A673 (cell line): ENCODE data around the gene MRPS35. TPM values are rescaled to one million over a fixed set of nuclear protein-coding genes. Genes with fewer than 3 reads are reported as not detected.
A peak's percentile ranks its signal among the peaks of the same experiment; 100 is the strongest.

Experiments used
- BruUV-seq: library from RNA; stranded (reverse); fragments of 400-500 nt; replicated peaks from 2 replicates; lab custom pipeline; 2021; lab: Mats Ljungman, UMichigan
- CTCF ChIA-PET: fragments of 300-600 bp; sonication (Branson Sonifier 250); formaldehyde crosslinking; loops from one replicate; lab custom pipeline; 2022; ENCODE audit warnings: antibody characterized with exemption; lab: Charles Lee
- POLR2A ChIA-PET: fragments of 300-600 bp; sonication (Branson Sonifier 250); formaldehyde crosslinking; loops from one replicate; lab custom pipeline; 2022; ENCODE audit warnings: antibody characterized with exemption; ENCODE audit not compliant: low non-redundant PET; lab: Charles Lee
- DNase-seq: peaks from one replicate; pipeline ENCODE4 v3.0.0-alpha.2; 2015; ENCODE audit warnings: low spot score
- H3K27ac ChIP-seq: fragments of 200-600 bp; sonication (generic); 2 replicates; pipeline ENCODE4 v1.5.1; 2016; ENCODE audit warnings: mixed run types, low read depth, mild to moderate bottlenecking, mixed read lengths, antibody characterized with exemption, low read length; ENCODE audit not compliant: poor library complexity, severe bottlenecking
- H3K27me3 ChIP-seq: fragments of 200-600 bp; sonication (generic); replicated peaks from 2 replicates; pipeline ENCODE4 v1.6.1; 2017; ENCODE audit warnings: mixed run types, low read depth, mild to moderate bottlenecking, mixed read lengths, antibody characterized with exemption, low read length; ENCODE audit not compliant: insufficient read depth, poor library complexity
- H3K36me3 ChIP-seq: fragments of 200-600 bp; sonication (generic); 2 replicates; pipeline ENCODE4 v1.6.1; 2016; ENCODE audit warnings: mixed run types, mild to moderate bottlenecking, mixed read lengths, antibody characterized with exemption, low read length; ENCODE audit not compliant: insufficient read depth, poor library complexity, severe bottlenecking
- H3K4me1 ChIP-seq: fragments of 200-600 bp; sonication (generic); 2 replicates; pipeline ENCODE4 v1.6.1; 2017; ENCODE audit warnings: mixed run types, mild to moderate bottlenecking, mixed read lengths, antibody characterized with exemption, low read length; ENCODE audit not compliant: insufficient read depth, poor library complexity, severe bottlenecking
- H3K4me3 ChIP-seq: fragments of 200-600 bp; sonication (generic); 2 replicates; pipeline ENCODE4 v1.5.1; 2016; ENCODE audit warnings: low read depth, mixed run types, mild to moderate bottlenecking, mixed read lengths, low read length; ENCODE audit not compliant: poor library complexity, severe bottlenecking
- H3K9me3 ChIP-seq: fragments of 200-600 bp; sonication (generic); 2 replicates; pipeline ENCODE4 v1.6.1; 2016; ENCODE audit warnings: mixed run types, low read depth, mild to moderate bottlenecking, mixed read lengths, antibody characterized with exemption, low read length; ENCODE audit not compliant: poor library complexity, severe bottlenecking
- EZH2 ChIP-seq: fragments of 200-600 bp; sonication (generic); IDR thresholded peaks from 2 replicates; pipeline ENCODE4 v1.6.1; 2017; ENCODE audit warnings: borderline replicate concordance, low read depth, mild to moderate bottlenecking, mixed read lengths, antibody characterized with exemption, low read length; ENCODE audit not compliant: poor library complexity, severe bottlenecking
- intact Hi-C: fragments of 100-400 bp; cut with micrococcal nuclease; formaldehyde crosslinking; loops from one replicate; pipeline ENCODE4 v1.10.0; 2022; ENCODE audit not compliant: unreplicated experiment
- total RNA-seq: library from RNA; stranded (reverse); gene quantifications from 2 replicates; pipeline ENCODE4 v1.2.3, GENCODE V29; 2021
- TF ChIP-seq, protein P1 (sequence below): fragments of 300-800, 200-600 bp; sonication (generic); conservative IDR thresholded peaks from 2 replicates; pipeline ENCODE4 v1.5.1; 2017; ENCODE audit warnings: low read depth, mild to moderate bottlenecking, antibody characterized with exemption, low read length, moderate library complexity, mixed read lengths

Gene MRPS35
- total RNA-seq, 1 experiment from 2014 or later: 65.9 TPM

DNA sequence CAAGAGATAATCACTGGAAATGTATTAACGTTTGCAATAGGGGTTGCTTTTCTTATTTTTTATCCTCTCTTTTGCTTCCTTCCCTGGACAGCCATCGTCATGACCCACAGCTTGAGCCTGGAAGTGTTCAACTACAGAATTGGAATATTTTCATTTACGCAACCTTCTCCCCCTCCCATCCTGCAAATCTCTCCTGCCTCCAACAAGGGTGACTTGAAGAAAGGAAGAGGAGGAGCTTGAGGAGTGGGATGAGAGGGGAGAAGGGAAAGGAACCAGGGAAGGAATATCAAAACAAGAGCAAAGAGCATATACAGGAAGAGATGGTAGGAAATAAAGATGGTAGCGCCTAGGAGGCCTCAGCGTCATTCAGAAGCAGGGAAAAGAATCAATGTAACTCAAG is 71.0 kb downstream of the MRPS35 start:
- intact Hi-C loops: no loop called here
- CTCF ChIA-PET: no interaction called here
- no peaks in the 10 kb centered on the region for H3K36me3 ChIP-seq
- DNase-seq: peak; percentile 39
- peak overlapping the region; percentile 6 for H3K27ac ChIP-seq
- TSS peak; percentile 36 for BruUV-seq
- H3K4me1 ChIP-seq: peaks cover 27% of the 10 kb centered on the region
- no peaks in the 10 kb centered on the region for H3K9me3 ChIP-seq
- TF ChIP-seq EZH2: no peak
- TF ChIP-seq, protein P1, sequence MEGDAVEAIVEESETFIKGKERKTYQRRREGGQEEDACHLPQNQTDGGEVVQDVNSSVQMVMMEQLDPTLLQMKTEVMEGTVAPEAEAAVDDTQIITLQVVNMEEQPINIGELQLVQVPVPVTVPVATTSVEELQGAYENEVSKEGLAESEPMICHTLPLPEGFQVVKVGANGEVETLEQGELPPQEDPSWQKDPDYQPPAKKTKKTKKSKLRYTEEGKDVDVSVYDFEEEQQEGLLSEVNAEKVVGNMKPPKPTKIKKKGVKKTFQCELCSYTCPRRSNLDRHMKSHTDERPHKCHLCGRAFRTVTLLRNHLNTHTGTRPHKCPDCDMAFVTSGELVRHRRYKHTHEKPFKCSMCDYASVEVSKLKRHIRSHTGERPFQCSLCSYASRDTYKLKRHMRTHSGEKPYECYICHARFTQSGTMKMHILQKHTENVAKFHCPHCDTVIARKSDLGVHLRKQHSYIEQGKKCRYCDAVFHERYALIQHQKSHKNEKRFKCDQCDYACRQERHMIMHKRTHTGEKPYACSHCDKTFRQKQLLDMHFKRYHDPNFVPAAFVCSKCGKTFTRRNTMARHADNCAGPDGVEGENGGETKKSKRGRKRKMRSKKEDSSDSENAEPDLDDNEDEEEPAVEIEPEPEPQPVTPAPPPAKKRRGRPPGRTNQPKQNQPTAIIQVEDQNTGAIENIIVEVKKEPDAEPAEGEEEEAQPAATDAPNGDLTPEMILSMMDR: no peak
- POLR2A ChIA-PET: interaction anchor here (0.9 kb wide), 1 partner anchor 22 kb away, joined by 3 read pairs; no protein-coding TSS in a partner anchor
- peak overlapping the region; percentile 87 for H3K4me3 ChIP-seq
- no peaks in the 10 kb centered on the region for H3K27me3 ChIP-seq

DNA sequence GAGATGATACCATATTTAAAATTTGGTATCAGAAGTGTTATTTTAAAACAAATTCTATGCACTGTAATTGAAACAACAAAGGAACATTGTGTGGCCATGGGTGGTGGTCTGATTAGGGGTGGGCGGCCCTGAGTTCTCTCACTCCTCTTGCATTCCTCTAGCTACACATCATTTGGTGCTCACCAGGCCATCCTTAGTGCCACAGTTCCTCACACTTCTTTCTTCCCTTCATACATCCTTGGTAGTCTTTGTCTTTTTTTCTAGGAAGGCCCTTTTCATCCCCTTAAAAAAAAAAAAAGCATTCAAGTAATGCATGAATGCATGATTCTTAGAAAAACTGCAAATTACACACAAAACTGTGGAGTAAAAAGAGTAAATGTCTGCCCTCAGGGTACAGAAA is 71.8 kb downstream of the MRPS35 start:
- ChIA-PET POLR2A (interaction anchor here (0.9 kb wide), 1 partner anchor 23 kb away, joined by 3 read pairs; no protein-coding TSS in a partner anchor), CTCF (no interaction called here)
- no peaks in the 10 kb centered on the region for H3K27me3 ChIP-seq
- TF ChIP-seq EZH2: no peak
- TF ChIP-seq, protein P1: no peak
- DNase-seq: no peak
- no peaks in the 10 kb centered on the region for H3K9me3 ChIP-seq
- peak overlapping the region; percentile 6 for H3K27ac ChIP-seq
- no peaks in the 10 kb centered on the region for H3K36me3 ChIP-seq
- intact Hi-C loops: no loop called here
- no TSS peak for BruUV-seq
- peak overlapping the region; percentile 87 for H3K4me3 ChIP-seq
- H3K4me1 ChIP-seq: peaks cover 27% of the 10 kb centered on the region

DNA sequence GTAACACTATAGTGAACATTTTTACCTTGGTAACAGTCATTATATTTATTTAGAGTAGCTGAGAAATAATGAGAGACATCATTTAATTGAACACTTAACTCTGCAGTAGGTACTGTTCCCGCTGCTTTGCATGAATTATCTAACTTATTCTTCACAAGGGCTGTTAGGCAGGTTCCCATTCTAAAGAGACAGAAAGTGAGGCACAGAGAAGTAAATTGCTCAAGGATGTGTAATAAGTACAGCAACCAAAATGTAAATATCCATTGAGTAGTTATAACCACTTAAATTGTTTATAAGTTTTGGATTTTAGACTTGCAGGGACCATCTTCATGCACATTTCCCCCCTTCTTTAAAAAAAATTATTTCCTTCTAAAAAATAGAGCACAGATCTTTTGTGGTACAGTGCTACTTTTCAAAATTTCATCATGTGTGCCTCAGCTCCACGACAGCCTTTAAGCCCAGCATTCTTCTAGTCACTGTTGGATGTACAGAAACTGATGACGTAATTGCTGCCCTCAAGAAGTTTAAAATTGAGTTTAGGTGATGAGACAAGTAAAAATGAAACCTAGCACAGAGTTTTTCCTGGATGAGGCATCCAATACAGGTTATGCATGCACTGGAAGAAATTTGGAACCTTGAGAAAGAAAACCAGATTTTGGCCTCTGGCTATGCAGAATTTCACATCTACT is 75.4 kb downstream of the MRPS35 start:
- peaks cover 3% of the 10 kb centered on the region for H3K36me3 ChIP-seq
- no peaks in the 10 kb centered on the region for H3K27me3 ChIP-seq
- no peaks in the 10 kb centered on the region for H3K9me3 ChIP-seq
- no peak overlapping the region for H3K4me3 ChIP-seq
- TF ChIP-seq, protein P1: no peak
- TF ChIP-seq EZH2: no peak
- no TSS peak for BruUV-seq
- peak overlapping the region; percentile 48 for H3K27ac ChIP-seq
- intact Hi-C loops: no loop called here
- DNase-seq: peak; percentile 90
- POLR2A ChIA-PET: interaction anchor here (0.5 kb wide), 1 partner anchor 132 kb away, joined by 4 read pairs; no protein-coding TSS in a partner anchor
- CTCF ChIA-PET: interaction anchor here (0.6 to 1.0 kb wide), 2 partner anchors 35 to 158 kb away, joined by 3 to 9 read pairs; no protein-coding TSS in a partner anchor
- H3K4me1 ChIP-seq: peaks cover 22% of the 10 kb centered on the region
